Activated CD4-positive, CD25-positive, alpha-beta regulatory T cell treated with anti-CD3 and anti-CD28 coated beads, Interleukin-2, amount 50 U/mL, for 24 hours (primary cell): ENCODE data around the gene YY1AP1.
"Not testable (repeated sequence)": the region's sequence is repeated elsewhere in the genome, so short reads cannot be mapped to it uniquely, and the experiment has no call there.

Source experiments
- ATAC-seq, 2 donors: fragments of 150-1000 bp; cut with Tn5 transposase; one replicate each; pipeline ENCODE4 v1.10.0; 2021; ENCODE audit warnings: mild to moderate bottlenecking in 1 of 2, moderate library complexity in 1 of 2

Gene YY1AP1

DNA sequence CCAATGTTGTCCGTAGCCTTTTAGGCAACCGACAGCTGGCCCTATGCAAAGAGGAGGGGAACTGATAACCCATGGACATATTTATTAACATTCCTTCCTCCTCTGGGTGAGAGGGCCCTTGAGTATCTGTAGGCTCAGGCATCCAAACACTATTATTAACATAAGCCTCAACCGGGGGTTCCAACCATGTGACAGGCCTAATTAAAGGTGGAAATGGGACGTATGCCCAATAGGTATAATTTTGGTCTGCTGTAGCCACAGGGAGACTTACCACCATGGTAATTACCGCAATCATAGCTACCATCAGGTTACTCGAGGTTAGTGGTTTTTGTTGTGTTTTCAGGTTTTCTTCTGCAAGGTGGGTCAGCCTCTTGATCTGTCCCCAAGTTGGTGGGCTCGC, 5.6 kb upstream of the YY1AP1 start:
- ATAC-seq: no peak

GRCh38 chr1:155691992-155692528, 3.5 kb upstream of the YY1AP1 start:
- ATAC-seq: no peak

- ATAC-seq: peak; percentile 1
These were observed 570 bp upstream of the YY1AP1 start, which contains the start of gene DAP3 for GRCh38 chr1:155689081-155689607. Gene DAP3 (plus strand): TSS chr1:155689091. CDS start chr1:155709780, 20,689 bp downstream.

DNA sequence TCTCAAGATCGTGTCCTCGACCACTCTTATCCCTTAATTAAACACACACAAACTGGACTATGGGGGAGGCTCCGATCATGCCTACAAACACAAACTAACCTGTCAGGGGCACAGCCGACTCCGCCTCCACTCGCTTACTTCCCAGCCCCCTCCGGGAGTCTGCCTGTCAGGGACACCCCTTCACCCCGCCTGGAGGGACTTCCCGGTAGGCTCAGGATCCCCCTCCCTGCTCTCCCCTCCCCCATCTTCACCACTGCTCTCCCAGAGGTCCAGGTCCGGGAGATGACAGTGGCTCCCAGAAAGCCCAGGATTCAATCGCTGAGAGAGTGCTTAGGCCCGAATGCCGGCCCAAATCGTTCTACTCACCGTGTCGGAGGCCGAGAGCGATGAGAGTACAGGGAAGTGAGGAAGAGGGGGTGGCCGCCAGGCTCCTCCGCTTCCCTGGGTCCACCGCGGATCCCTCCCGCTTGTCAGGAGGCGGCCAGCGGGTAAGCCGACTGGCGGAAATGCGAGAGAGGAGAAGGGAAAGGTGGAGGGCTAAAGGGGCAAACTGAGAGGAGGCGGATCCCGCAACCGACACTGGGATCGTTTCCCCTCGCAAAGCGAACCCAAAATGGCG, 760 bp downstream of the YY1AP1 start:
- peak; percentile 5 to 12 for ATAC-seq

- no peak for ATAC-seq
These were observed 6.8 kb downstream of the YY1AP1 start for GRCh38 chr1:155681776-155682175.

- no peak for ATAC-seq
These were observed 8.0 kb downstream of the YY1AP1 start for GRCh38 chr1:155680531-155680930.

DNA sequence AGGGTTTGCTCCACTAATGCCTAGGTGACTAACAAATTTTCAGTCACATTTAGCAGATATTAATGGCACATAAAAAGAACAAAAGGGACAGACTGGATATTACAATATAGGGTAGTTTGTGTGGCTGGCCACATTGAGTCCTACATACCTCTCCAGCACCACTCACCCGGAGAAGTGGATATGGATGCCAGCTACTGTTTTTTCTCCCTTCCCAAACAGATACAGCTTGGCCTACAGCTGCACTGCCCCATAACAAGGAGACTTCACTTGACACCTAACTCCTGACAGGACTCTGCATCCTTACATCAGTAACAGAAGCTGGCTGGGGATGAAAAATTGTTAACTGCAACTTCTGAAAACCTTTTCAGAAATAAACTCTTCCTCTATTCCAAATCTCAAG, 9.6 kb downstream of the YY1AP1 start:
- not testable (repeated sequence) for ATAC-seq

DNA sequence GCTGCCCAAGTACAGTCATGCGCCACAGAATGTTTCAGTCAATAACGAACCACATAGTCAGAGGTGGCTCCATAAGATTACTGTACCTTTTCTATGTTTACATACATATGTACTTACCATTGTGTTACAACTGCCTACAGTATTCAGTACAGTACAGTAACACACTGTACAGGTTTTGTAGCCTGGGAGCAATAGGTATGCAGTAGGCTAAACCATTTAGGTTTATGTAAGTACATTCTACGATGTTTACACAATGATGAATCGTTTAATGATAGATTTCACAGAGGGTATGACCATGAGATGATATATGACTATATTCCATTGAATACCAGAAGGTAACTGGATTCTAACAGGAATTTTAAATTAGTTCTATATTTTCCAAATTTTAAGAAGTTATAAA, 10.5 kb downstream of the YY1AP1 start:
- no peak for ATAC-seq

DNA sequence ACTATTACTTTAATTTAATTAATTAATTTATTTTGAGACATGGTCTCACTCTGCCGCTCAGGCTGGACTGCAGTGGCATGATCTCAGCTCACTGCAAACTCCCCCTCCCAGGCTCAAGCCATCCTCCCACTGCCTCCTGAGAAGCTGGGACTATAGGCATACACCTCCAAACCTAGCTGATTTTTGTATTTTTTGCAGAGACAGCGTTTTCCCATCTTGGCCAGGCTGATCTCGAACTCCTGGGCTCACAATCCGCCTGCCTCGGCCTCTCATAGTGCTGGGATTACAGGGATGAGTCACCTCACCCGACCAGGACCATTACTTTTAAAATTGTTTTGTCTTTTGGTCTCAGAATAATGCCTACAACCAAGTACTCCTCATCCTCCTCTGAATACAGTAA, 15.6 kb downstream of the YY1AP1 start:
- ATAC-seq: no peak

- ATAC-seq: no peak
These were observed 16.8 kb downstream of the YY1AP1 start for GRCh38 chr1:155671750-155672149.

DNA sequence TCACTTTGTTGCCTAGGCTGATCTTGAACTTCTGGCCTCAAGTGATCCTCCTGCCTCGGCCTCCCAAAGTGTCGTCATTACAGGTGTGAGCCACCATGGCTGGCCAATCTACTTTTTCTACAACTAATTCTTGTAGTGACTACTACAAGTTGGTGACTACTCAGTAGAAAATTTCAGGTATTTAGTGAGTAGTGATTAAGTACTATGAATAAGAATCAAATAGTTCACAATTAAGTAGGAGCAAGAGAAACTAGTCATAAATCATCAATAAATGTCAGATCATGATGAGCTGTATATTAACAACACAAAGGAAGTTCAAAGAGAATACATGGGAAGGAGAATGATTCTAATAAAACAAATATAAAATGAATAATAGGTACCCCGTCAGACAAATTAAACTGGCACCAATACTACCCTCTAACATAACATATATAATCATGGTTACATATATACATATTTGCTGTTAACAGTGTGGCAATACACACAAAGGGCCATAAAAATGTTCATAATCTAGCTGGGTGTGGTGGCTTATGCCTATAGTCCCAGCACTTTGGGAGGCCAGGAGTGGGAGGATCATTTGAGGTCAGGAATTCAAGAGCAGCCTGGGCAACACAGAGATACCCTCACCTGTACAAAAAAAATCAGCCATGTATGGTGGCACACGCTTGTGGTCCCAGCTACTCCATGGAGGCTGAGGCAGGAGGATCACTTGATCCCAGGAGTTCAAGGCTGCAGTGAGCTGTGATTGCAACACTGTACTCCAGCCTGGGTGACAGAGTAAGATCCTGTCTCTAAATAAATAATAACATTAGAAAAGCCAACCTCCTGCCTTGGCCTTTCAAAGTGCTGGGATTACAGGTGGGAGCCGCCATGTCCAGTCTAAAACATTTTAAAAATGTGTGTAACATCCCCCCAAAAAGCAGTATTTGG, 19.1 kb downstream of the YY1AP1 start:
- ATAC-seq: no peak

- not testable (repeated sequence) for ATAC-seq
These were observed 27.3 kb downstream of the YY1AP1 start for GRCh38 chr1:155661239-155661638.

DNA sequence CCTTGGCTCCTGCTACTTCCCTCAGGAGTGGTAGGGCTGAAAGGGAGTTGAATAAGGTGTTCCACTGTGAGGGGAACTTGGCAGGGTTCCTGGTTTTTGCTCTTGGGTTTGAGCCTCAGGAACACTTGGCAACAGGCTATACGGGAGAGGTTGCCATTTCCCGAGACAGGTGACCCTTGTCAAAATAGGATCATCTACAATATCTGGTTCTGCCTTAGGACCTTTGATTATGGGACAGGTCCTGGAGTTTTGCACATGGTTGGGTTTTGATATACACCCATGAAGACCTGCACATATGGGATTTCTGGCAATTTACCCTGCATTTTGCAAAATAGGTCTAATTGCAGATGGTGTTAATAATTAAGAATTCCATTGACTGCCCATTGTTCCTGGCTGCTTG, 31.1 kb downstream of the YY1AP1 start:
- ATAC-seq: no peak

GRCh38 chr1:155652951-155653350, 35.6 kb downstream of the YY1AP1 start:
- ATAC-seq: no peak

DNA sequence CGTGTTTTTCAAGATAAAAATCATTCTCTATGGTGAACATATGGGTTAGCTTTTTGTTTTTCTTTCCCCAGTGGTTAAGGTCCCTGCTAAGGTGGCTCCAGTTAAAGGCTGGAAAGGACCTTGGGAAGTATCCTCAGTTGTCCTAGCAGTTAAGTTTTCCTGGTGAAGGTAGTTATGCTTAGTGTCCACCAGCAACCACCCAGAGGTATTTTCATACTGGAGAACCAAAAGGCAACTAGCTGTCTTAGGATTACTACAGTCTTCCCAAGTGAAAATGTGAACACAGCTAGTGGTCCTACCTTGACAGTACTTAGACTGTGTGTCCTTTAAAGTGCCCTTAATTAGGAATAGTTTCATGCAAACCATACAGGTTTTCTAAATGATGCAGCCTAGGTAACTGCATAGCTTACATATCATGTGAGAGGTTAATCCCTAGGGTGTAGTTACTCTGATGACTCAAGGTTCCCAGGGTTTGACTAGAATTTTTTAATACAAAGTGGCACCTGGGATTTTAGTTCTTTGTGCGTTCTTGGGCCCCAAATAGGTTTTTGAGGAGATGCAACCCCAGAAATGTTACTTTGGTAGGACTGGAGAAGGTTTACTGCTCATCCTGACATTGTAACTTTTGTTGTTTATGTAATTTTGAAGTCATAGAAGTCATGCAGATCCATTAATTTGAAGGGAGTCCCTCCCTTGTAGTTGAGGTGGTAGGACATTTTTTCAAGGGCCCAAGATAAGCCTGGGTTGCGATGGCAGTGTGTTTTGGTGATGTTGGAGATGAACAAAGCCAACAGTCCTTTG, 36.5 kb downstream of the YY1AP1 start:
- ATAC-seq: no peak

DNA sequence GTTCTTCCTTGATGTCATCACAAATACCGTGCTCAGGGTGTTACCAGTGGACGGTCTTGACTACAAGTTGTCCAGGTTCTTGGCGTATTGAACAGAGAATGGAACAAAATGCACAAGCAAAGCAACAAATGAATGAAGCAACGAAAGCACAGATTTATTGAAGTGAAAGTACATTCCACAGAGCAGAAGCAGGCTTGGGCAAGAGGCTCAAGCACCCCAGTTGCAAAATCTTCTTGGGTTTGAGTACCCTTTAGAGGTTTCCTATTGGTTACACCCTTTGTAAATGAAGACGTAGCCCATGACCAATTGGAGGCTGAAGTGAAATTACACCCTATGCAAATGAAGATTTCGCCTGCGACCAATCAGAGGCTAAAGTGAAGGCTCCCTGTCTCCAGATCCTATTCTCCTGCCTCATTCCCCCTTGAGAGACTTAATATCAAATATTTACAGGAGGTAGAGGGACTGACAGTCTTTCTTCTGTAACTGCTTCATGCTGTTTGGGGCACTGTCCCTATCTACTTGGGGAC, 38.3 kb downstream of the YY1AP1 start:
- no peak for ATAC-seq

DNA sequence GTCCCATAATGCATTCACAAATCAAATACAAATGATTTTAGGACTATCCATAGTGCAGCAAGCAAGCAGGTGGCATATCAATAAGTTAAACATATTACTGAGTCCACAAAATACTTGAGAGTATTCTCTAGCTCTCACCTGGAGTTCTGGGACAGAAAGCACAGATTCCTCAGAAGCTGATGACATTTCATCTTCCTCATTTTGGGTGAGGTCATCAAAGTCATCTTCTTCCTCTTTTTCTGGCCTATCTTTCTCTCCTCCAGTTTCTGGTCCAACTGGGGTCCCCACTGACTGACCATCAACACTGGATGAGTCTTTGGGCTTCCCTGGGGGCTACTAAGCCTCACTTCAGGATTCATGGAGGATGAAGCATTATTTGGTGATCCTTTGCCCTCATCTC, 38.9 kb downstream of the YY1AP1 start:
- ATAC-seq: no peak

- ATAC-seq: no peak
These were observed 40.1 kb downstream of the YY1AP1 start for GRCh38 chr1:155648207-155649147.

- no peak for ATAC-seq
These were observed 42.3 kb downstream of the YY1AP1 start for GRCh38 chr1:155646307-155646706.

DNA sequence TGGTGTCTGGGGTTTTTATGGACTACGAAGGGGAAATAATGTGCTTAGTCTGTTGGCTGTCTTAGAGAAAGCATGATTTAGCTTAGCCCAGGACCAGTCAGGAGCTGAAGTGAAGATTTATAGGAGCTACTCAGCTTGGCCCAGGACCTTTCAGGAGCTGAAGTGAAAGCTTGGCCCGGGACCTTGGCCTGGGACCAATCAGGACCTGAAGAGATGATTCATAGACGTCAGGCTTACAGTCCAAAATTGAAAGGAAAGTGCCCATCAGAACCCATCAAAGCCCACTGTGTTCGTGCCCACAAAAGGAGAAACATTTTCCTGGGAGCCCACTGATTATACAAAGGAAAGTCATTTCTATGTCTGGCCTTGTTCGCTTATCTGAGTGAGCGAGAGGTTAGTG, 42.9 kb downstream of the YY1AP1 start:
- no peak for ATAC-seq

DNA sequence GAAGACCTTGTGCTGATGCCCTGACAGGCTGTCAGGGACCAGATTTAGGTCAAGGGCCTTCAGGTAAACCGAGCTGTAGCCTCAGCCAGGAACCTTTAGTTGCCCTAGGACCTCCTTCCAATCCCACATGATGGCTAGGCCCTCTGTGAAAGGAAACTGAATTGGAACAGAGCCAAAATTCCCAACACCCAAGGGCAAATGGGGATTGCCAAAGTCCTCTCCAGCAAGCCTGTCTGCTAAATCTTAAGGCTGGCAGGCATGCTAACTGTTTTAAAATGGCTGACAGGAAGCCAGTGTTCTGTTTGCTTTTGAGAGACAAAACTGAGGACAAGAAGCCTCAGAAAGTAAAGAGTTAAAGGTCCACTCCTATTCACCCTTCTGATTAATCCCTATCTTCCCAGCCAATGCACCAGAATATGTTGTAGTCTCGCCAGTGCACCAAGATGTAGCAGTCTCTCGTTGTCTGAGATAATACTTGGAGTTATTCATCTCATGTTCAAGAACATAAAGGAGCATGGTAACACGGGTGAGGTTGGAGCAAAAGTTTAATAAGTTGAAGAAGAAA, 43.5 kb downstream of the YY1AP1 start:
- no peak for ATAC-seq
